HG03571 (cell line): ENCODE results near the gene LENG9.
A peak's percentile ranks its signal among the peaks of the same experiment; 100 is the strongest.
"Not testable (repeated sequence)": the region's sequence is repeated elsewhere in the genome, so short reads cannot be mapped to it uniquely, and the experiment has no call there.

ENCODE experiments used
- ATAC-seq: cut with Tn5 transposase; IDR thresholded peaks from one replicate; pipeline ENCODE4 v1.9.1; 2021; ENCODE audit not compliant: unreplicated experiment

The LENG9 gene

GRCh38 chr19:54463531-54464043, at the start of gene LENG9:
Gene LENG9 (minus strand): TSS chr19:54463778. CDS start chr19:54463526, 252 bp downstream.
- ATAC-seq = peak; percentile 59

GRCh38 chr19:54509200-54509940, 45.8 kb upstream of the LENG9 start:
- not testable (repeated sequence) for ATAC-seq

- ATAC-seq = not testable (repeated sequence)
Measured at GRCh38 chr19:54508487-54508886, 44.9 kb upstream of the LENG9 start.

- no peak for ATAC-seq
Measured at GRCh38 chr19:54507824-54508223, 44.2 kb upstream of the LENG9 start.

- ATAC-seq = not testable (repeated sequence)
Measured at GRCh38 chr19:54507038-54507717, 43.6 kb upstream of the LENG9 start.

GRCh38 chr19:54506079-54506478, 42.5 kb upstream of the LENG9 start:
- ATAC-seq = no peak

GRCh38 chr19:54505542-54505941, 42.0 kb upstream of the LENG9 start:
- not testable (repeated sequence) for ATAC-seq

GRCh38 chr19:54502518-54503048, 39.0 kb upstream of the LENG9 start, which contains the start of gene LAIR2:
Gene LAIR2 (plus strand): TSS chr19:54502831. CDS start chr19:54502919, 88 bp downstream.
- ATAC-seq = no peak

- not testable (repeated sequence) for ATAC-seq
Measured at GRCh38 chr19:54498451-54498772, 34.8 kb upstream of the LENG9 start.

- not testable (repeated sequence) for ATAC-seq
Measured at GRCh38 chr19:54497747-54498450, 34.3 kb upstream of the LENG9 start.

GRCh38 chr19:54495284-54495683, 31.7 kb upstream of the LENG9 start:
- ATAC-seq = not testable (repeated sequence)

GRCh38 chr19:54493967-54494585, 30.5 kb upstream of the LENG9 start:
- no peak for ATAC-seq

GRCh38 chr19:54493056-54493455, 29.5 kb upstream of the LENG9 start:
- ATAC-seq = not testable (repeated sequence)

GRCh38 chr19:54492568-54492967, 29.0 kb upstream of the LENG9 start:
- no peak for ATAC-seq

GRCh38 chr19:54489766-54490165, 26.2 kb upstream of the LENG9 start:
- no peak for ATAC-seq

GRCh38 chr19:54489341-54489740, 25.8 kb upstream of the LENG9 start:
- no peak for ATAC-seq

- no peak for ATAC-seq
Measured at GRCh38 chr19:54485851-54486250, 22.3 kb upstream of the LENG9 start.

- no peak for ATAC-seq
Measured at GRCh38 chr19:54484451-54484850, 20.9 kb upstream of the LENG9 start.

- ATAC-seq = no peak
Measured at GRCh38 chr19:54482889-54483288, 19.3 kb upstream of the LENG9 start.

GRCh38 chr19:54481326-54481930, 17.9 kb upstream of the LENG9 start:
- ATAC-seq = no peak
